Measurements from ENCODE around the gene MDH1B.

The MDH1B gene

DNA sequence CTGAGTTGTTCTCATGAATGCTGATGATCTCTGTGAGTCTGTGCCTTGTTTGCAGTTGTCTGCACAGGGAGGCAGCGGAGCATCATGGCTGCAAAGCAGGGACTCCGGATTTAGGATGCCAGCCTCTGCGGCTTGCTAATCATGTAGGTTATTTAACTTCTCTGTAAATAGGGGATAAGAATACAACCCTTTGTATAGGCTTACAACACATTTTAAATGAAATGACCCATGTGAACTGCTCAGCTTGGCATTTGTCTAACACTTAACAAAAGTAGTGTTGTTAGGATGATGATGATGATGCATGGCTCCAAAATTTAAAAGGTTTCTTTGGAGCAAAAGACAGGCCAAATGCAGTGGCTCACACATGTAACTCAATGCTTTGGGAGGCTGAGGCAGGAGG is 66.3 kb downstream of the MDH1B start:
- H3K4me3 ChIP-seq (ENCODE audit: control insufficient read depth, low read depth, low read length) = no peak overlapping the region
- no peak for DNase-seq (ENCODE audit: low read depth)
- TF ChIP-seq, protein P1, sequence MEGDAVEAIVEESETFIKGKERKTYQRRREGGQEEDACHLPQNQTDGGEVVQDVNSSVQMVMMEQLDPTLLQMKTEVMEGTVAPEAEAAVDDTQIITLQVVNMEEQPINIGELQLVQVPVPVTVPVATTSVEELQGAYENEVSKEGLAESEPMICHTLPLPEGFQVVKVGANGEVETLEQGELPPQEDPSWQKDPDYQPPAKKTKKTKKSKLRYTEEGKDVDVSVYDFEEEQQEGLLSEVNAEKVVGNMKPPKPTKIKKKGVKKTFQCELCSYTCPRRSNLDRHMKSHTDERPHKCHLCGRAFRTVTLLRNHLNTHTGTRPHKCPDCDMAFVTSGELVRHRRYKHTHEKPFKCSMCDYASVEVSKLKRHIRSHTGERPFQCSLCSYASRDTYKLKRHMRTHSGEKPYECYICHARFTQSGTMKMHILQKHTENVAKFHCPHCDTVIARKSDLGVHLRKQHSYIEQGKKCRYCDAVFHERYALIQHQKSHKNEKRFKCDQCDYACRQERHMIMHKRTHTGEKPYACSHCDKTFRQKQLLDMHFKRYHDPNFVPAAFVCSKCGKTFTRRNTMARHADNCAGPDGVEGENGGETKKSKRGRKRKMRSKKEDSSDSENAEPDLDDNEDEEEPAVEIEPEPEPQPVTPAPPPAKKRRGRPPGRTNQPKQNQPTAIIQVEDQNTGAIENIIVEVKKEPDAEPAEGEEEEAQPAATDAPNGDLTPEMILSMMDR (conservative IDR thresholded peaks at IDR 0.05; ENCODE audit: control insufficient read depth, insufficient read depth, low read depth, low read length) = no peak

DNA sequence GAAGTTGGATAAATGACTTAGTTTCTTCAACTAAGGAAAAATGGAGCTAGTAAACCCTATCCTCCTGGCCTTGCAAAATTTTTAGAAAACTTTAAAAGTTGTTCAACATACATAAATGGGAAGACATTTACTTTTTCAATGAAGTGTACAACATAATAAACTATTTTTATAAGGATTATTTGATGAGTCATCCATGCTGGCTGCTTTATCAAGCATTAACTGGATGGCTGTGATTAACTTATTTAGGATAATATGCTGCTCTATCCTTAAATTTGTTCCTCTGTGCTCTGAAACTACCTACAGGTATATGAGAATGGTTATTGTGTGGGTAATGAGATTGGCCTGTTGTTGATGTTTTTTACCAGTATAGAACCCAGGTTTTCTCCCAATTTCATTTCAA is 68.2 kb downstream of the MDH1B start:
- TF ChIP-seq, protein P1 (conservative IDR thresholded peaks at IDR 0.05; ENCODE audit: control insufficient read depth, insufficient read depth, low read depth, low read length) = no peak
- H3K4me3 ChIP-seq (ENCODE audit: control insufficient read depth, low read depth, low read length) = no peak overlapping the region
- DNase-seq (ENCODE audit: low read depth) = no peak

DNA sequence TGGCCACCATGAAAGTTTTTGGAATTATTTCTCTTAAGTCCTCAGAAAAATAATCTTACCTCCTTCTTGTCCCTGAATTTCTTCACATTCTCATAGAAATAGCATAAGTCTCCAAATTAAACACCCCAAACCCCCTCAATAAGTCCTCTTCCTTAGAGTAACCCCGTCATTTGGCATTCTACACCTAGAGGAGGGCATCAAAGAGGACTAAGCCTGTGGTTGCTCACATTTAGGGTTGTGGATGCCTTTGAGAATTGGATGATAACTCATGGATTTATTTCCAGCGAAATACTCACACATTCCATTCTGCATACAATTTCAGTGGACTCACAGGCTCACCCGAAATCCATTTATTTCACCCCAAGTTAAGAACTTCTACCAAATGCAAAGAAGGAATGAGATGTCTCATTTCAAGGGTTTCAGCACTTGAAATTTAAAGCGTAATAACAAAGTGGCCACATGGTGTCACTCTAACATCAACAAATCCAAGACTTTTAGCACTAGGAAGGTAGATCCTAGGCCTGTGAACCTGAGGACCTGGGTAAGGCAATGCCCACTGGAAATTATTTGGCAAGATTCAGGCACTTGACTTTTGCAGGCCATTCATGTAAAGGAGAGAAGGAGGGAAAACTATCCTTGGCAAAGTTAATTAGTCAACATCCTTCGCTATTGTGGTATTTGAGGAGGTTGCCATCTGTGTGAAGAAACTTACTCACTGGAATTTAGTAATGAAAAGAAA is 71.6 kb downstream of the MDH1B start:
- TF ChIP-seq, protein P1 (conservative IDR thresholded peaks at IDR 0.05; ENCODE audit: control insufficient read depth, insufficient read depth, low read depth, low read length) = peak; percentile 65
- H3K4me3 ChIP-seq (ENCODE audit: control insufficient read depth, low read depth, low read length) = no peak overlapping the region
- DNase-seq (ENCODE audit: low read depth) = peak; percentile 73

DNA sequence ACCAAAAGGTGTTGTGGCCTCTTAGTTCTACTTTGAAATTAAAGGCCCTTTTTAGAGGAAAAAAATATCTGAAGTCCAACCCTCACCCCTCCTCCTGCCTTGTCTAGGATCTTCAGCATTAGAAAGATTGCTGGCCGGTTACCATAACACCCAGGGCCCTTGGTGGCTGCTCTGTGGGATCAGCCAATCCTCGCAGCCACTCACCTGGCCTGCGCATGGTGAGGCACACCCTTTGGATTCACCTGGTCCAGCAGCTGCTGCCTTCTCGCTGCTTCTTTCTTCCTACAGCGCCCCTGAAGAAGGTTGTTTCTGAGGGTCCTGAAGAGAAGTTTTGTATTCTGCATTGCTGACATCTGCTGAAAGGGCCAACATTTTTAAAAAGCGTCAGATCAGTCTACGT is 72.2 kb downstream of the MDH1B start:
- TF ChIP-seq, protein P1 (conservative IDR thresholded peaks at IDR 0.05; ENCODE audit: control insufficient read depth, insufficient read depth, low read depth, low read length) = no peak
- H3K4me3 ChIP-seq (ENCODE audit: control insufficient read depth, low read depth, low read length) = no peak overlapping the region
- no peak for DNase-seq (ENCODE audit: low read depth)

DNA sequence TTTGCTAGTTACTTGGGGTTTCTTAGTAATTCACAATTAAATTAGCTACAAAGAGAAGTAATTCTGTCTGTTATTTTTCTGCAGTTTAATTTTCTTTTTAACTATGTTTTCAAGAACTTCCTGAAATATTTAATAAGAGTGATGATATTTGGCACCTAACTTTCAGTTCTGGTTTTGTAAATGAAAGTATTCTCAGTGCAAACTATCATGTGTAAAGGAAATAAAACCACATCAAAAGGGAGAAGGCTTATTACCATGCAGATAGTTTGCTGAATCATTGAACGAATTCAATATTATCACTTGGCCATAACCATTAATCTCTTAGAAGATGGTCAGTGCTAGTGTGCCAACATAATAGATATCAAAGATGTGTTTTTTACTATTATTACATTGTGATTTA is 76.1 kb downstream of the MDH1B start:
- TF ChIP-seq, protein P1 (conservative IDR thresholded peaks at IDR 0.05; ENCODE audit: control insufficient read depth, insufficient read depth, low read depth, low read length) = no peak
- DNase-seq (ENCODE audit: low read depth) = no peak
- no peak overlapping the region for H3K4me3 ChIP-seq (ENCODE audit: control insufficient read depth, low read depth, low read length)

DNA sequence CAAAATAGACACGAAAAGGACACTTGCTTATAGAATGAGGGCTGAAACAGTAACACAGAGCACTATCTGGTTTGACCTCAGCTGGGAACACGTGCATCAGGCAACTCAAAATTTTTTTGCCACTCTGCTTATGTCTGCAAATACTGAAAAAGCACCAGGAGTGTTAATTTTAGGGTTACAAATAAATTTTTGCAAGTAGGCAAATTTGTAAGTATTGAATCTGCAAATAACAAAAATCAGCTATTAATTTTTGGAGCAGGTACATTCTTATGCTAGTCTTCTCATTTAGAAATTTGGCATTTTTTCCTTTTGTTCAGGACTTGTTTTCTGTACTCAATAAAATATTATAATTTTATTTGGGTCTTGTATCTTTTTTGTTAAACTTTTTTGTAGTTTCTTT is 76.7 kb downstream of the MDH1B start:
- DNase-seq (ENCODE audit: low read depth) = no peak
- TF ChIP-seq, protein P1 (conservative IDR thresholded peaks at IDR 0.05; ENCODE audit: control insufficient read depth, insufficient read depth, low read depth, low read length) = no peak

More for the DNA sequence above, 76.7 kb downstream of the MDH1B start:
- no peak overlapping the region for H3K4me3 ChIP-seq (ENCODE audit: control insufficient read depth, low read depth, low read length)
